Naive thymus-derived CD8-positive, alpha-beta T cell (primary cell): ENCODE measurements around the gene SOCS7. TPM values are rescaled to one million over a fixed set of nuclear protein-coding genes. Genes with fewer than 3 reads are reported as not detected.
A peak's percentile ranks its signal among the peaks of the same experiment; 100 is the strongest.

Experiments used
- ATAC-seq, 2 donors: fragments of 150-1000 bp; cut with Tn5 transposase in 1 of 2; sonication (Bioruptor Pico), chemical (Tn5 transposase) in 1 of 2; 1 replicate in 1 of 2; 2 replicates in 1 of 2; pipeline ENCODE4 v1.10.0; 2021; ENCODE audit warnings: mild to moderate bottlenecking in 2 of 2, moderate library complexity in 2 of 2
- POLR2A ChIA-PET: fragments of 350-600 bp; sonication (Branson Sonifier 250); formaldehyde crosslinking; loops from one replicate; lab custom pipeline; 2021; ENCODE audit warnings: antibody characterized with exemption; lab: Charles Lee
- DNase-seq, 10 donors: peaks; one replicate each; pipeline versions ENCODE4 v3.0.0 to v3.0.0-alpha.2; 2020 to 2022
- H3K27ac Mint-ChIP-seq, 10 donors: one replicate each; pipeline ENCODE4 v1.8.0; 2020 to 2022; ENCODE audit warnings: mild to moderate bottlenecking in 10 of 10, mixed read lengths in 10 of 10, moderate library complexity in 4 of 10, inconsistent platforms in 1 of 10
- H3K27me3 Mint-ChIP-seq, 5 donors: one replicate each; pipeline ENCODE4 v1.8.0; 2021 to 2022; ENCODE audit warnings: mixed read lengths in 5 of 5
- H3K36me3 Mint-ChIP-seq, 3 donors: one replicate each; pipeline ENCODE4 v1.8.0; 2020 to 2022; ENCODE audit warnings: mixed read lengths in 3 of 3, mild to moderate bottlenecking in 2 of 3, inconsistent platforms in 1 of 3
- H3K4me1 Mint-ChIP-seq, 4 donors: one replicate each; pipeline ENCODE4 v1.8.0; 2021 to 2022; ENCODE audit warnings: mixed read lengths in 4 of 4
- H3K4me3 Mint-ChIP-seq, 10 donors: one replicate each; pipeline ENCODE4 v1.8.0; 2020 to 2022; ENCODE audit warnings: mild to moderate bottlenecking in 10 of 10, mixed read lengths in 10 of 10, moderate library complexity in 6 of 10, inconsistent platforms in 1 of 10
- H3K9me3 Mint-ChIP-seq, 9 donors: one replicate each; pipeline ENCODE4 v1.8.0; 2020 to 2022; ENCODE audit warnings: mixed read lengths in 9 of 9, mild to moderate bottlenecking in 3 of 9, inconsistent platforms in 1 of 9, moderate library complexity in 1 of 9
- polyA plus RNA-seq, 3 donors: library from polyadenylated mRNA; unstranded; fragments of 300-500 nt; fragmentation: Illumina TruSeq; gene quantifications; one replicate each; pipeline ENCODE4 v1.2.3, GENCODE V29; 2021
- total RNA-seq, 8 experiments: library from RNA in 2 of 8; stranded (reverse) in 2 of 8; gene quantifications; one replicate each; pipeline ENCODE4 v1.2.3 and lab custom pipeline; 2021 to 2026

Gene SOCS7
- total and polyA plus RNA-seq, 5 experiments from 2014 or later, result 0.66 to 21.7 (median 1.2) TPM

- no peak overlapping the region for H3K4me3 Mint-ChIP-seq
- ATAC-seq (no peak), DNase-seq (no peak)
- peaks cover 2 to 51% (median 24%) of the 10 kb centered on the region in 3 donors for H3K36me3 Mint-ChIP-seq
- no peaks in the 10 kb centered on the region for H3K9me3 Mint-ChIP-seq
- POLR2A ChIA-PET, result no interaction called here
- no peak overlapping the region for H3K27ac Mint-ChIP-seq
- H3K27me3 Mint-ChIP-seq, result no peaks in the 10 kb centered on the region
- H3K4me1 Mint-ChIP-seq, result no peaks in the 10 kb centered on the region
Measured at GRCh38 chr17:38400286-38400685, 48.6 kb downstream of the SOCS7 start.

- Mint-ChIP-seq H3K9me3 (no peaks in the 10 kb centered on the region), H3K36me3 (peaks cover 0 to 39% (median 16%) of the 10 kb centered on the region in 3 donors), H3K27ac (peak overlapping the region in 1 of 10 donors; percentile 20), H3K27me3 (no peaks in the 10 kb centered on the region), H3K4me3 (no peak overlapping the region), H3K4me1 (no peaks in the 10 kb centered on the region)
- no peak for DNase-seq
- POLR2A ChIA-PET, result interaction anchor here (0.6 kb wide), 1 partner anchor 12 kb away, joined by 4 read pairs; no protein-coding TSS in a partner anchor
- no peak for ATAC-seq
Measured at GRCh38 chr17:38401459-38401858, 49.8 kb downstream of the SOCS7 start.

GRCh38 chr17:38402897-38403296, 51.3 kb downstream of the SOCS7 start:
- Mint-ChIP-seq H3K4me1 (no peaks in the 10 kb centered on the region), H3K36me3 (peaks cover 0 to 26% (median 12%) of the 10 kb centered on the region in 3 donors), H3K4me3 (no peak overlapping the region), H3K9me3 (no peaks in the 10 kb centered on the region), H3K27ac (no peak overlapping the region), H3K27me3 (no peaks in the 10 kb centered on the region)
- no peak for ATAC-seq
- POLR2A ChIA-PET, result interaction anchor here (0.6 kb wide), 1 partner anchor 9 kb away, joined by 5 read pairs; no protein-coding TSS in a partner anchor
- no peak for DNase-seq

- Mint-ChIP-seq H3K36me3 (peaks cover 0 to 26% (median 12%) of the 10 kb centered on the region in 3 donors), H3K9me3 (no peaks in the 10 kb centered on the region), H3K27ac (no peak overlapping the region), H3K4me1 (no peaks in the 10 kb centered on the region), H3K4me3 (no peak overlapping the region), H3K27me3 (no peaks in the 10 kb centered on the region)
- POLR2A ChIA-PET, result no interaction called here
- DNase-seq, result no peak
- ATAC-seq, result no peak
Measured at GRCh38 chr17:38403491-38403890, 51.8 kb downstream of the SOCS7 start.

GRCh38 chr17:38404174-38404943, 52.7 kb downstream of the SOCS7 start:
- H3K36me3 Mint-ChIP-seq, result peaks cover 0 to 20% (median 10%) of the 10 kb centered on the region in 3 donors
- H3K9me3 Mint-ChIP-seq, result no peaks in the 10 kb centered on the region
- POLR2A ChIA-PET, result no interaction called here
- no peak for ATAC-seq
- no peaks in the 10 kb centered on the region for H3K4me1 Mint-ChIP-seq
- peak overlapping the region in 1 of 10 donors; percentile 66 for H3K27ac Mint-ChIP-seq
- H3K27me3 Mint-ChIP-seq, result no peaks in the 10 kb centered on the region
- no peak overlapping the region for H3K4me3 Mint-ChIP-seq
- no peak for DNase-seq

- DNase-seq (no peak), ATAC-seq (no peak)
- Mint-ChIP-seq H3K9me3 (no peaks in the 10 kb centered on the region), H3K36me3 (peaks cover 0 to 7% (median 3%) of the 10 kb centered on the region in 3 donors), H3K4me3 (no peak overlapping the region), H3K27ac (no peak overlapping the region), H3K4me1 (no peaks in the 10 kb centered on the region), H3K27me3 (peaks cover 0 to 5% (median 0%) of the 10 kb centered on the region in 5 donors)
- POLR2A ChIA-PET, result no interaction called here
Measured at GRCh38 chr17:38405654-38406053, 54.0 kb downstream of the SOCS7 start.

GRCh38 chr17:38410201-38410600, 58.6 kb downstream of the SOCS7 start:
- Mint-ChIP-seq H3K4me1 (no peaks in the 10 kb centered on the region), H3K27ac (peak overlapping the region in 1 of 10 donors; percentile 16), H3K9me3 (no peaks in the 10 kb centered on the region), H3K36me3 (no peaks in the 10 kb centered on the region), H3K4me3 (no peak overlapping the region), H3K27me3 (peaks cover 0 to 6% (median under 1%) of the 10 kb centered on the region in 5 donors)
- POLR2A ChIA-PET, result no interaction called here
- DNase-seq (no peak), ATAC-seq (no peak)

- no peak for DNase-seq
- no peak overlapping the region for H3K27ac Mint-ChIP-seq
- POLR2A ChIA-PET, result interaction anchor here (0.7 to 2.5 kb wide), 4 partner anchors 63 to 94 kb away, joined by 3 to 26 read pairs (median 10); partner anchors contain the start of gene SOCS7
- no peak for ATAC-seq
- peaks cover 2 to 9% (median 5%) of the 10 kb centered on the region in 4 donors for H3K4me1 Mint-ChIP-seq
- H3K27me3 Mint-ChIP-seq, result peaks cover 7 to 51% (median 25%) of the 10 kb centered on the region in 5 donors
- H3K4me3 Mint-ChIP-seq, result no peak overlapping the region
- H3K9me3 Mint-ChIP-seq, result no peaks in the 10 kb centered on the region
- no peaks in the 10 kb centered on the region for H3K36me3 Mint-ChIP-seq
Measured at GRCh38 chr17:38415250-38416194, 63.9 kb downstream of the SOCS7 start.

GRCh38 chr17:38416840-38417209, 65.2 kb downstream of the SOCS7 start:
- no peak overlapping the region for H3K27ac Mint-ChIP-seq
- peaks cover 2 to 9% (median 5%) of the 10 kb centered on the region in 4 donors for H3K4me1 Mint-ChIP-seq
- H3K36me3 Mint-ChIP-seq, result no peaks in the 10 kb centered on the region
- no peak for DNase-seq
- POLR2A ChIA-PET, result no interaction called here
- no peak for ATAC-seq
- H3K27me3 Mint-ChIP-seq, result peaks cover 8 to 64% (median 23%) of the 10 kb centered on the region in 5 donors
- no peak overlapping the region for H3K4me3 Mint-ChIP-seq
- H3K9me3 Mint-ChIP-seq, result no peaks in the 10 kb centered on the region

GRCh38 chr17:38417210-38417951, 65.7 kb downstream of the SOCS7 start:
- H3K4me1 Mint-ChIP-seq, result peaks cover 2 to 9% (median 5%) of the 10 kb centered on the region in 4 donors
- no peak overlapping the region for H3K27ac Mint-ChIP-seq
- ATAC-seq (no peak), DNase-seq (no peak)
- no peaks in the 10 kb centered on the region for H3K9me3 Mint-ChIP-seq
- POLR2A ChIA-PET, result interaction anchor here (0.5 kb wide), 1 partner anchor 338 kb away, joined by 3 read pairs; no protein-coding TSS in a partner anchor
- H3K4me3 Mint-ChIP-seq, result no peak overlapping the region
- no peaks in the 10 kb centered on the region for H3K36me3 Mint-ChIP-seq
- peaks cover 10 to 69% (median 27%) of the 10 kb centered on the region in 5 donors for H3K27me3 Mint-ChIP-seq

GRCh38 chr17:38418062-38418692, 66.5 kb downstream of the SOCS7 start:
- POLR2A ChIA-PET, result no interaction called here
- DNase-seq, result no peak

More at GRCh38 chr17:38418062-38418692, 66.5 kb downstream of the SOCS7 start:
- no peak for ATAC-seq
- Mint-ChIP-seq H3K9me3 (no peaks in the 10 kb centered on the region), H3K4me1 (peaks cover 2 to 9% (median 5%) of the 10 kb centered on the region in 4 donors), H3K27me3 (peaks cover 12 to 77% (median 30%) of the 10 kb centered on the region in 5 donors), H3K4me3 (peak overlapping the region in 5 of 10 donors; percentile 55 to 86 (median 76)), H3K27ac (peak overlapping the region in 1 of 10 donors; percentile 38), H3K36me3 (no peaks in the 10 kb centered on the region)
